B cell (primary cell): ENCODE measurements around the gene S100A8. TPM values are rescaled to one million over a fixed set of nuclear protein-coding genes. Genes with fewer than 3 reads are reported as not detected.

Experiments
- ATAC-seq: fragments of 200-7000 bp; cut with Tn5 transposase; one replicate; pipeline ENCODE4 v1.10.0; 2021; ENCODE audit warnings: low read depth, mild to moderate bottlenecking, moderate number of reproducible peaks, moderate library complexity
- CTCF ChIA-PET: fragments of 350-600 bp; sonication (Branson Sonifier 250); formaldehyde crosslinking; loops from one replicate; lab custom pipeline; 2021; ENCODE audit warnings: antibody characterized with exemption, inconsistent platforms; lab: Charles Lee
- POLR2A ChIA-PET: fragments of 350-600 bp; sonication (Branson Sonifier 250); formaldehyde crosslinking; loops from one replicate; lab custom pipeline; 2021; ENCODE audit warnings: antibody characterized with exemption; lab: Charles Lee
- DNase-seq: peaks from one replicate; pipeline ENCODE4 v3.0.0; 2013
- H2AFZ ChIP-seq: 2 replicates; pipeline ENCODE4 v1.6.1; 2012; ENCODE audit warnings: mild to moderate bottlenecking, low read depth, low read length; ENCODE audit not compliant: insufficient read depth, poor library complexity, severe bottlenecking
- H3K27ac ChIP-seq, 2 donors: 1 replicate in 1 of 2; 2 replicates in 1 of 2; pipeline ENCODE4 v1.5.1; 2012 to 2013; ENCODE audit warnings: low read length in 2 of 2, mild to moderate bottlenecking in 2 of 2, moderate library complexity in 1 of 2
- H3K27me3 ChIP-seq, 4 experiments: fragments of 200-600 bp in 1 of 4; sonication (generic) in 1 of 4; replicated peaks in 1 of 4; 1 replicate in 2 of 4; 2 replicates in 2 of 4; pipeline versions ENCODE4 v1.6.1 to v1.7.0; 2013 to 2016; ENCODE audit warnings: low read length in 3 of 4, mild to moderate bottlenecking in 2 of 4, mixed read lengths in 1 of 4, moderate library complexity in 1 of 4; ENCODE audit not compliant: insufficient read depth in 4 of 4, control insufficient read depth in 3 of 4; ENCODE audit errors: control extremely low read depth in 1 of 4
- H3K36me3 ChIP-seq, 2 experiments: replicated peaks in 1 of 2; 1 replicate in 1 of 2; 2 replicates in 1 of 2; pipeline versions ENCODE4 v1.6.1 to v1.7.1; 2013; ENCODE audit warnings: low read length in 1 of 2; ENCODE audit not compliant: insufficient read depth in 2 of 2, control insufficient read depth in 1 of 2; ENCODE audit errors: control extremely low read depth in 1 of 2, extremely low read depth in 1 of 2
- H3K4me1 ChIP-seq, 2 donors: fragments of 200-600 bp in 1 of 2; sonication (generic) in 1 of 2; 1 replicate in 1 of 2; 2 replicates in 1 of 2; pipeline versions ENCODE4 v1.5.1 to v1.6.1; 2013 to 2017; ENCODE audit warnings: low read length in 2 of 2; ENCODE audit not compliant: control insufficient read depth in 2 of 2, insufficient read depth in 2 of 2
- H3K4me2 ChIP-seq: replicated peaks from 2 replicates; pipeline ENCODE3; 2012; ENCODE audit warnings: mild to moderate bottlenecking, low read depth, low read length; ENCODE audit not compliant: poor library complexity, severe bottlenecking
- H3K4me3 ChIP-seq, 5 experiments: fragments of 200-600 bp in 1 of 5; sonication (generic) in 1 of 5; 1 replicate in 3 of 5; 2 replicates in 2 of 5; pipeline versions ENCODE4 v1.5.1 to v1.7.0; 2011 to 2016; ENCODE audit warnings: low read length in 4 of 5, mild to moderate bottlenecking in 4 of 5, low read depth in 2 of 5, control low read depth in 1 of 5, moderate library complexity in 1 of 5; ENCODE audit not compliant: insufficient read depth in 1 of 5; ENCODE audit errors: control extremely low read depth in 1 of 5, extremely low read depth in 1 of 5
- H3K79me2 ChIP-seq: fragments of 200-600 bp; sonication (generic); one replicate; pipeline ENCODE4 v1.6.0; 2016; ENCODE audit warnings: low read length; ENCODE audit not compliant: control insufficient read depth, insufficient read depth
- H3K9ac ChIP-seq: fragments of 200-600 bp; sonication (generic); 2 replicates; pipeline ENCODE4 v1.6.1; 2017; ENCODE audit warnings: mild to moderate bottlenecking, low read length, moderate library complexity
- H3K9me3 ChIP-seq, 3 donors: one replicate each; pipeline versions ENCODE4 v1.6.1 to v1.7.1; 2013; ENCODE audit warnings: low read length in 2 of 3; ENCODE audit not compliant: control insufficient read depth in 2 of 3, insufficient read depth in 1 of 3; ENCODE audit errors: control extremely low read depth in 1 of 3
- H4K20me1 ChIP-seq: 2 replicates; pipeline ENCODE4 v1.6.0; 2012; ENCODE audit warnings: mild to moderate bottlenecking, low read length; ENCODE audit not compliant: insufficient read depth, control insufficient read depth, poor library complexity, severe bottlenecking
- H3K27ac Mint-ChIP-seq: one replicate; pipeline ENCODE4 v1.8.0; 2021; ENCODE audit warnings: mixed read lengths
- H3K27me3 Mint-ChIP-seq: one replicate; pipeline ENCODE4 v1.8.0; 2021; ENCODE audit warnings: mixed read lengths
- H3K4me1 Mint-ChIP-seq: one replicate; pipeline ENCODE4 v1.8.0; 2021; ENCODE audit warnings: mixed read lengths
- H3K4me3 Mint-ChIP-seq: one replicate; pipeline ENCODE4 v1.8.0; 2021; ENCODE audit warnings: mixed read lengths
- H3K9me3 Mint-ChIP-seq: one replicate; pipeline ENCODE4 v1.8.0; 2022; ENCODE audit warnings: mixed read lengths; ENCODE audit not compliant: insufficient read depth
- CTCF ChIP-seq: fragments of 200-600 bp; IDR thresholded peaks from one replicate; pipeline ENCODE4 v1.8.0; 2022; ENCODE audit warnings: antibody characterized with exemption, mild to moderate bottlenecking
- EZH2 ChIP-seq: IDR thresholded peaks from 2 replicates; pipeline ENCODE4 v1.6.1; 2012; ENCODE audit warnings: borderline replicate concordance, low read depth, mild to moderate bottlenecking, moderate library complexity, low read length; ENCODE audit not compliant: insufficient read depth, poor library complexity, severe bottlenecking
- WGBS: methylation state at CpG from one replicate; pipeline ENCODE4 v1.1.5; 2013; ENCODE audit warnings: missing lambda C conversion rate; ENCODE audit not compliant: insufficient coverage; 5-methylcytosine and 5-hydroxymethylcytosine counted together
- intact Hi-C: fragments of 100-400 bp; cut with micrococcal nuclease; formaldehyde crosslinking; loops from one replicate; pipeline ENCODE4 v1.10.0; 2022
- polyA plus RNA-seq: library from polyadenylated mRNA; depleted of rRNA; stranded (reverse); fragments of >200 nt; gene quantifications from 2 replicates; pipeline ENCODE4 v1.2.3, GENCODE V29; 2012
- total RNA-seq, 2 donors: library from RNA; stranded (reverse); fragments of 120-200 nt in 1 of 2; gene quantifications; 1 replicate in 1 of 2; 2 replicates in 1 of 2; pipeline versions ENCODE4 v1.2.3 to v1.2.4, GENCODE V29; 2013 to 2022

S100A8 gene
- total and polyA plus RNA-seq, 2 donors (not counting 1 experiment from before 2014, with no cell fraction given): 3.3 to 16.7 TPM

GRCh38 chr1:153343811-153344717, 46.8 kb downstream of the S100A8 start:
- TF ChIP-seq EZH2 (no peak), CTCF (no peak)
- intact Hi-C loops: no loop called here
- H3K27me3 ChIP-seq: peaks cover 0 to 63% (median 22%) of the 10 kb centered on the region in 4 experiments
- ATAC-seq: no peak
- no peak overlapping the region for H3K27ac ChIP-seq
- H3K4me3 ChIP-seq: no peak overlapping the region
- H3K4me3 Mint-ChIP-seq: no peak overlapping the region
- H3K27me3 Mint-ChIP-seq: peaks cover 57% of the 10 kb centered on the region
- peaks cover 23% of the 10 kb centered on the region for H3K4me1 Mint-ChIP-seq
- H4K20me1 ChIP-seq: no peaks in the 10 kb centered on the region
- H3K4me2 ChIP-seq: no peak overlapping the region
- H3K9me3 Mint-ChIP-seq: no peaks in the 10 kb centered on the region
- H3K9me3 ChIP-seq: no peaks in the 10 kb centered on the region
- POLR2A ChIA-PET: no interaction called here
- no peaks in the 10 kb centered on the region for H3K79me2 ChIP-seq
- H3K9ac ChIP-seq: no peak overlapping the region
- no peak overlapping the region for H3K27ac Mint-ChIP-seq
- H3K4me1 ChIP-seq: peaks cover 14 to 21% of the 10 kb centered on the region in 2 donors
- 100% methylated on average over 1 of the region's 9 CpGs for WGBS
- no peaks in the 10 kb centered on the region for H3K36me3 ChIP-seq
- CTCF ChIA-PET: interaction anchor here (1.5 kb wide), 1 partner anchor 9 kb away, joined by 5 read pairs; no protein-coding TSS in a partner anchor
- H2AFZ ChIP-seq: no peak overlapping the region
- no peak for DNase-seq

- Histone ChIP-seq H2AFZ (no peak overlapping the region), H3K4me1 (peaks cover 14 to 21% of the 10 kb centered on the region in 2 donors), H3K4me2 (no peak overlapping the region), H3K27me3 (peaks cover 0 to 63% (median 22%) of the 10 kb centered on the region in 4 experiments), H4K20me1 (no peaks in the 10 kb centered on the region), H3K36me3 (no peaks in the 10 kb centered on the region), H3K9me3 (no peaks in the 10 kb centered on the region), H3K4me3 (no peak overlapping the region), H3K79me2 (no peaks in the 10 kb centered on the region), H3K27ac (no peak overlapping the region), H3K9ac (no peak overlapping the region)
- no peaks in the 10 kb centered on the region for H3K9me3 Mint-ChIP-seq
- WGBS: 37% methylated on average over 5 of the region's 5 CpGs
- POLR2A ChIA-PET: no interaction called here
- peaks cover 60% of the 10 kb centered on the region for H3K27me3 Mint-ChIP-seq
- DNase-seq: no peak
- peaks cover 23% of the 10 kb centered on the region for H3K4me1 Mint-ChIP-seq
- H3K27ac Mint-ChIP-seq: no peak overlapping the region
- CTCF ChIA-PET: interaction anchor here (1.4 to 1.5 kb wide), 2 partner anchors 8 to 10 kb away, joined by 4 to 5 read pairs; no protein-coding TSS in a partner anchor
- intact Hi-C loops: no loop called here
- H3K4me3 Mint-ChIP-seq: no peak overlapping the region
- no peak for TF ChIP-seq EZH2
- ATAC-seq: no peak
Observed at GRCh38 chr1:153343040-153343681, 47.7 kb downstream of the S100A8 start.
